Thoracic aorta (tissue), 2 donors: ENCODE measurements around the gene FANCI. TPM values are rescaled to one million over a fixed set of nuclear protein-coding genes. Genes with fewer than 3 reads are reported as not detected.

Experiments used
- ATAC-seq: fragments of 150-250 bp; one replicate; pipeline ENCODE4 v1.8.0; 2017; ENCODE audit warnings: low read depth; ENCODE audit not compliant: insufficient number of reproducible peaks, low FRiP score
- DNase-seq: peaks from one replicate; pipeline ENCODE4 v3.0.0-alpha.2; 2020; ENCODE audit warnings: low spot score
- H3K27ac ChIP-seq, 2 donors: fragments of 200-600 bp; sonication (generic); 1 replicate in 1 of 2; 2 replicates in 1 of 2; pipeline ENCODE4 v1.5.1; 2016; ENCODE audit warnings: mild to moderate bottlenecking in 2 of 2, moderate library complexity in 2 of 2
- H3K27me3 ChIP-seq: fragments of 200-600 bp; sonication (generic); replicated peaks from 2 replicates; pipeline ENCODE4 v1.6.0; 2016; ENCODE audit warnings: mild to moderate bottlenecking; ENCODE audit not compliant: insufficient read depth
- H3K36me3 ChIP-seq: fragments of 200-600 bp; sonication (generic); one replicate; pipeline ENCODE4 v1.5.1; 2016
- H3K4me1 ChIP-seq, 2 donors: fragments of 200-600 bp; sonication (generic); 1 replicate in 1 of 2; 2 replicates in 1 of 2; pipeline versions ENCODE4 v1.5.1 to v1.6.0; 2016; ENCODE audit warnings: low read depth in 2 of 2, mild to moderate bottlenecking in 1 of 2; ENCODE audit not compliant: control insufficient read depth in 1 of 2
- H3K4me3 ChIP-seq: fragments of 200-600 bp; sonication (generic); 2 replicates; pipeline ENCODE4 v1.5.1; 2016; ENCODE audit warnings: mild to moderate bottlenecking
- H3K9me3 ChIP-seq: fragments of 200-600 bp; sonication (generic); 2 replicates; pipeline ENCODE4 v1.5.1; 2016
- total RNA-seq, 2 donors: library from RNA; depleted of rRNA; stranded (reverse); fragments of >200 nt; gene quantifications; one replicate each; pipeline versions ENCODE4 v1.1.0 to v1.2.3, GENCODE V29; 2016
- TF ChIP-seq, protein P1 (sequence below): fragments of 200-600 bp; sonication (generic); IDR thresholded peaks from one replicate; pipeline ENCODE4 v1.5.1; 2019; ENCODE audit warnings: antibody characterized with exemption

Gene FANCI
- total RNA-seq, 2 donors from 2014 or later: 3.0 to 16.2 TPM

GRCh38 chr15:89352476-89352875 lies 108.7 kb downstream of the FANCI start:
- no peak for DNase-seq
- H3K27ac ChIP-seq: no peak overlapping the region

GRCh38 chr15:89353991-89354390 lies 110.2 kb downstream of the FANCI start:
- H3K36me3 ChIP-seq: no peaks in the 10 kb centered on the region
- ATAC-seq (no peak), DNase-seq (no peak)
- H3K4me1 ChIP-seq: peaks cover 0 to 8% of the 10 kb centered on the region in 2 donors
- H3K4me3 ChIP-seq: no peak overlapping the region
- no peaks in the 10 kb centered on the region for H3K27me3 ChIP-seq
- H3K9me3 ChIP-seq: no peaks in the 10 kb centered on the region
- TF ChIP-seq, protein P1, sequence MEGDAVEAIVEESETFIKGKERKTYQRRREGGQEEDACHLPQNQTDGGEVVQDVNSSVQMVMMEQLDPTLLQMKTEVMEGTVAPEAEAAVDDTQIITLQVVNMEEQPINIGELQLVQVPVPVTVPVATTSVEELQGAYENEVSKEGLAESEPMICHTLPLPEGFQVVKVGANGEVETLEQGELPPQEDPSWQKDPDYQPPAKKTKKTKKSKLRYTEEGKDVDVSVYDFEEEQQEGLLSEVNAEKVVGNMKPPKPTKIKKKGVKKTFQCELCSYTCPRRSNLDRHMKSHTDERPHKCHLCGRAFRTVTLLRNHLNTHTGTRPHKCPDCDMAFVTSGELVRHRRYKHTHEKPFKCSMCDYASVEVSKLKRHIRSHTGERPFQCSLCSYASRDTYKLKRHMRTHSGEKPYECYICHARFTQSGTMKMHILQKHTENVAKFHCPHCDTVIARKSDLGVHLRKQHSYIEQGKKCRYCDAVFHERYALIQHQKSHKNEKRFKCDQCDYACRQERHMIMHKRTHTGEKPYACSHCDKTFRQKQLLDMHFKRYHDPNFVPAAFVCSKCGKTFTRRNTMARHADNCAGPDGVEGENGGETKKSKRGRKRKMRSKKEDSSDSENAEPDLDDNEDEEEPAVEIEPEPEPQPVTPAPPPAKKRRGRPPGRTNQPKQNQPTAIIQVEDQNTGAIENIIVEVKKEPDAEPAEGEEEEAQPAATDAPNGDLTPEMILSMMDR: no peak
- H3K27ac ChIP-seq: no peak overlapping the region

More at GRCh38 chr15:89352476-89352875, 108.7 kb downstream of the FANCI start:
- no peak overlapping the region for H3K4me3 ChIP-seq
- no peak for ATAC-seq
- TF ChIP-seq, protein P1: no peak
- no peaks in the 10 kb centered on the region for H3K36me3 ChIP-seq
- H3K27me3 ChIP-seq: no peaks in the 10 kb centered on the region
- no peaks in the 10 kb centered on the region for H3K4me1 ChIP-seq
- H3K9me3 ChIP-seq: no peaks in the 10 kb centered on the region

GRCh38 chr15:89356634-89357298 lies 113.0 kb downstream of the FANCI start:
- ATAC-seq (no peak), DNase-seq (no peak)
- Histone ChIP-seq H3K4me1 (peaks cover 0 to 14% of the 10 kb centered on the region in 2 donors), H3K9me3 (no peaks in the 10 kb centered on the region), H3K4me3 (no peak overlapping the region), H3K27ac (no peak overlapping the region), H3K27me3 (peaks cover 23% of the 10 kb centered on the region), H3K36me3 (no peaks in the 10 kb centered on the region)
- TF ChIP-seq, protein P1: no peak

GRCh38 chr15:89358435-89358754 lies 114.6 kb downstream of the FANCI start:
- no peak for ATAC-seq
- H3K27me3 ChIP-seq: peaks cover 36% of the 10 kb centered on the region

DNA sequence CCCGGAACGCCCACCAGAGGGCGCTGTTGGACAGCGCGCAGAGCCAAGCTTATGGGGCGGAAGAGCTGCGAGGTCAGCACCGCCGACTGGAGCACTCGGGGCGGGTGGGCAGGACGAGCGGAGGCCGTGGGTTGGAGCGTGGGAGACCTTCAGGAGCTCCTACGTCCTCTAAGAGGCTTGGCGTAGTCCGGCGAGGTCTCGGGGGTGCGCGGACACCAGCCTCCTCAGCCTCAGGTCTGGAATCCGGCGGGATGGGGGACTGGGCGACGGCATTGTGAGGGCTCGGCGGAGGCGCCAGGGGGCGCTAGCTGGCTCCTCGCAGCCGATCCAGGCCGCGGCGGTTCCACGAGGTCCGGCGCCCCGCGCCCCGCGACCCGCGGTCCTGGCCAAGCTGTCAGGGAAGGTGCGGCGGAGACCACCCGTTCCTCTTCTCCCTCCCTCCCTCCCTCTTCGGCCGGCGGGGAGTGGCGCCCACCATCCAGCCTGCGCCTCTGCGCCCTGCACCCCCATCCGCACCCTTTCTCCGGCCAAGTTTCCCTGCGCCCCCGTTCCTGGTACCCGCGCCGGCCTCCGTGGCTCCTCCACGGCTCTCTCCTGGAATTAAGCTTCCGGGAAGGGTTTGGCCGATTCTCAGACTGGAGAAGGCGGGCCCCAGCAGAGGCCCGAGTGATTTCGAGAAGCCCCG lies 115.1 kb downstream of the FANCI start:
- Histone ChIP-seq H3K27ac (no peak overlapping the region), H3K4me3 (peak overlapping the region; percentile 78), H3K9me3 (no peaks in the 10 kb centered on the region), H3K4me1 (peaks cover 3 to 14% of the 10 kb centered on the region in 2 donors), H3K36me3 (no peaks in the 10 kb centered on the region), H3K27me3 (peaks cover 41% of the 10 kb centered on the region)
- peak; percentile 68 for ATAC-seq
- TF ChIP-seq, protein P1: peak; percentile 98
- DNase-seq: no peak

More at GRCh38 chr15:89358435-89358754, 114.6 kb downstream of the FANCI start:
- no peak for DNase-seq
- peaks cover 3 to 14% of the 10 kb centered on the region in 2 donors for H3K4me1 ChIP-seq
- peak overlapping the region; percentile 78 for H3K4me3 ChIP-seq
- TF ChIP-seq, protein P1: no peak
- H3K36me3 ChIP-seq: no peaks in the 10 kb centered on the region
- H3K9me3 ChIP-seq: no peaks in the 10 kb centered on the region
- no peak overlapping the region for H3K27ac ChIP-seq
